ENCODE measurements around the gene GIPR.
A peak's percentile ranks its signal among the peaks of the same experiment; 100 is the strongest.
"Not testable (repeated sequence)": the region's sequence is repeated elsewhere in the genome, so short reads cannot be mapped to it uniquely, and the experiment has no call there.

GIPR gene

GRCh38 chr19:45645631-45646344 is 22.2 kb upstream of the GIPR start:
- peak; percentile 90 for DNase-seq

- DNase-seq = no peak
Observed at GRCh38 chr19:45646345-45646698, 21.7 kb upstream of the GIPR start.

DNA sequence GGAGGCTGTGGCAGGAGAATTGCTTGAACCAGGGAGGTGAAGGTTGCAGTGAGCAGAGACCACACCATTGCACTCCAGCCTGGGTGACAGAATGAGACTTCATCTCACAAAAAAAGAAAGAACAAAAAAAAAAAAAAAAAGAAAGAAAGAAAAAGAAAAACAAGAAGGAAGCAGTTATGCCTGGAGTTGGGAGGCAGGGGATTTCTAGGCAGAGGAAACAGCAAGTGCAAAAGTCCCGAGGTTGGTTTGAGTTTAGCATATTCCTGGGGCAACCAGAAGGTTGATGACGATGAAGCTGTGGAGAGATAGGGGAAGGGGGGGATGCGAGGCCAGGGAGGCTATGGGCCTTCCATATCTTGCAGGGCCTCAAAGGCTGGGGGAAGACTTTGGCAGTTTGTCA is 17.3 kb upstream of the GIPR start:
- DNase-seq = no peak

GRCh38 chr19:45653634-45654033 is 14.4 kb upstream of the GIPR start:
- no peak for DNase-seq

DNA sequence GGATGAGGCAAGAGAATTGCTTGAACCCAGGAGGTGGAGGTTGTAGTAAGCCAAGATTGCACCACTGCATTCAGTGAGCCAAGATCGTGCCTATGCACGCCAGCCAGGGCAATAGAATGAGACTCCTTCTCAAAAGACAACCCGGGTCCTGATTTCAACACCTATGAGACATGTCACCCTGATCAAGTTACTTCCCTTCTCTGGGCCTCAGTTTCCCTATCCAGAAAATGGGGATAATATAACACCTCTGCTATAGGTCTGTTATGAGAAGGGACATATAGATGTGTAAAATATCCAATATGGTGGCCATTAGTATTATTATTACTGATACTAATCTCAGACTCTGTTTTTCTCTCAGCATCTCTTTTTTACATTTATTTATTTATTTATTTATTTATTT is 12.9 kb upstream of the GIPR start:
- no peak for DNase-seq

GRCh38 chr19:45657520-45658167 is 10.4 kb upstream of the GIPR start:
- DNase-seq = no peak

DNA sequence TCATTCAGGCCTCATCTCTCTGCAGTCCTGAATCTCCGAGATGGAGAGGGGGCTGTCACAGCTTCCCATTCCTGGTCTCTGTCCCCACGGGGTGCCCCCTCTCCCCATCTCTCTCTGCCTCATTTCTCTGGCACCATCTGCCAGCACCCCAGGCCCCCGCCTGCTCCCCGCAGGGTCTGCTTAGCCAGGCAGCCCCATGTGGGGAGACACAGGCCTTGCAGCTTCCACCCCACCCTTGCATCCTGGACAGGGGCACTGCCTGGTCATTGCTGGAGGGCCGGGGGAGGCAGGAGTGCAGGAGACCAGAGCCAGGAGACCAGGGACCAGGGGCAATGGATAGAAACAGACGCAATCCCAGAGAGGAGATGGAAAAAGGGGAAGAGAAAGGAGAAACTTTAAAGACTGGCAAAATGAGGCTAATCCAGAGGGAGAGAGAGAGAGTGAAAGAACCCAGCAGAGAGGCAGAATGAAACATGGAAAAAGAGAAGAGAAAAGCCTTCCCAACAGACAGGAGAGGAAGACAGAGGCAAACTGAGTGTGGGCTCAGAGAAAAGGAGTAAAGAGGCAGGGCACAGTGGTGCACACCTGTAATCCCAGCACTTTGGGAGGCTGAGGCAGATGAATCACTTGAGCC is 8.8 kb upstream of the GIPR start:
- no peak for DNase-seq

DNA sequence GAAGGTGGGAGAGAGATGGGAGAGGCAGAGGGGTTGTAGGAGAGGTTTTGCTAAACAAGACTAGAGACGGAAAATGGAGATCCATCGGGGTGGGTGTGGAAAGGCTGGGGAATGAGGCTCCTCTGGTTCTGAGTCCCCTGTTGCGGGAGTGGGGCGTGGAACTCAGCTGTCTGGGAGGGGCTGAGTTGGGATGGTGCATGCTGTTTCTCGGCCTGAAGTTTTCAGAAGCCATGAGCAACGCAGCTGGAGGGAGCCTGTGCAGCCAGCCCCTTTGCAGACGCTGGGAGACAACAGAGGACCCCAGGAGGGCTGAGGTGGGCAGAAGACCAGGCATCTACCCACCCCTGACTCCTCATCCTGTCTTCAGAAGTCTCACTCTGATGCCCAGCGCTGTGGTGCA is 7.4 kb upstream of the GIPR start:
- DNase-seq = no peak

DNA sequence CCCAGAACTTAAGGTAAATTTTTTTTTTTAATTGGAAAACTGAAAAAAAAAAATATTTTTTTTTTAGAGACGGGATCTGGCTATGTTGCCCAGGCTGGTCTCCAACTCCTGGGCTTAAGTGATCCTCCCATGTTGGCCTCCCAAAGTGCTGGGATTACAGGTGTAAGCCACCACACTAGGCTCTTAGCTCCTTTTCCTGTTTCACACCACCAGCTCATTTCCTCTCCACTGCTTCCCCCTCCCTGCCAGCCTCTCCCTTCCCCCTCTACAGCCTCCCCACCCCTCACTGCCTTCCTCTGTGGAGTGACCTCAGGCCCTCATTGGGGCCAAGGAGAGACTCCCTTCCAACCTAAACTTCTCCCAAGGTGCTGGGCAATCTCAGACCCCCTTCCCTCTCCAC is 4.2 kb upstream of the GIPR start:
- no peak for DNase-seq

- no peak for DNase-seq
Observed at GRCh38 chr19:45664575-45664974, 3.4 kb upstream of the GIPR start.

- no peak for DNase-seq
Observed at GRCh38 chr19:45668342-45668871, 386 bp downstream of the GIPR start.

- peak; percentile 75 for DNase-seq
Observed at GRCh38 chr19:45670670-45671453, 2.8 kb downstream of the GIPR start.

- peak; percentile 16 for DNase-seq
Observed at GRCh38 chr19:45674946-45675345, 6.9 kb downstream of the GIPR start.

GRCh38 chr19:45676851-45677263 is 8.8 kb downstream of the GIPR start:
- DNase-seq = no peak

DNA sequence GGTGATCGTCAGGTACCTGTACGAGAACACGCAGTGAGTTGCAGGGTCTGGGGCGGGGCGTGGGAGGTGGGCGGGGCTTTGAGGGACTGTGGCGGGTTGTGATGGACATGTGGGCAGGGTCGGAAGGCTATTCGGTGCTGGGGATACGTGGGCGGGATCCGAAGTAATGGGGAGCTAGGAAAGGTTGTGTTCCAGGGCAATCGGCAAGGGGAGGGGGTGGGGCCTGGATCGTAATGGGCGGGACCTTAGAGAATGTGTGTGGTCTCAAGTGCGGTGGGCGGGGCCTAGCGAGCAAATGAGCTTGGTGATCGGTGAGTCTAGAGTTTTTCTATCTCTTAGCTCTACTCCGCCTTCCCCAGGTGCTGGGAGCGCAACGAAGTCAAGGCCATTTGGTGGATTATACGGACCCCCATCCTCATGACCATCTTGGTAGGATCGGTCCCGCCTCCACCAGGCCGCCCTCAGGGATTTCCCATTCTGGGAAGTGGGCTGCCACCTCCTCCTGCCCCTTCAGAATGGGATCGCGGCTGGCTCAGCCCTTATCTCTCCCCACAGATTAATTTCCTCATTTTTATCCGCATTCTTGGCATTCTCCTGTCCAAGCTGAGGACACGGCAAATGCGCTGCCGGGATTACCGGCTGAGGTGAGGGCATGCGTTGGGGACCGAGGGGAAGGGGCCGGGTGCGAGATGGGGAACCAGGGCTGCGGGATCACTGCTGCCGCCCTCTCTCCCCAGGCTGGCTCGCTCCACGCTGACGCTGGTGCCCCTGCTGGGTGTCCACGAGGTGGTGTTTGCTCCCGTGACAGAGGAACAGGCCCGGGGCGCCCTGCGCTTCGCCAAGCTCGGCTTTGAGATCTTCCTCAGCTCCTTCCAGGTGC is 9.6 kb downstream of the GIPR start:
- DNase-seq = no peak

GRCh38 chr19:45681391-45682015 is 13.5 kb downstream of the GIPR start:
- peak; percentile 69 for DNase-seq

DNA sequence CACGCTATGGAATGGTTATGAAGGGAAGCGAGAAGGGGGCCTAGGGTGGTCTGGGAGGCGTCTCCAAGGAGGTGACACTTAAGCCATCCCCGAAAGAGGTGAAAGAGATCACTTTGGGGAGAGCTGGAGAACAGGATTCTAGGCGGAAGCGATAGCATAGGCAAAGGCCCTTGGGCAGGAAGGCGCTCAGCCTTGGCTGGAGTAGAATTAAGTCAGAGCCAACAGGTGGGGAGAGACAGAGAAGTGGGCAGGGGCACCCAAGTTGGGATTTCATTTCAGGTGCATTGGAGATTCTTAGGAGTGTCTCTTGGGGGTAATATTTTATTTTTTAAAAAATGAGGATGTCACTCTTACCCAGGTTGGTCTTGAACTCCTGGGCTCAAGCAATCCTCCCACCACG is 14.1 kb downstream of the GIPR start:
- DNase-seq = no peak

DNA sequence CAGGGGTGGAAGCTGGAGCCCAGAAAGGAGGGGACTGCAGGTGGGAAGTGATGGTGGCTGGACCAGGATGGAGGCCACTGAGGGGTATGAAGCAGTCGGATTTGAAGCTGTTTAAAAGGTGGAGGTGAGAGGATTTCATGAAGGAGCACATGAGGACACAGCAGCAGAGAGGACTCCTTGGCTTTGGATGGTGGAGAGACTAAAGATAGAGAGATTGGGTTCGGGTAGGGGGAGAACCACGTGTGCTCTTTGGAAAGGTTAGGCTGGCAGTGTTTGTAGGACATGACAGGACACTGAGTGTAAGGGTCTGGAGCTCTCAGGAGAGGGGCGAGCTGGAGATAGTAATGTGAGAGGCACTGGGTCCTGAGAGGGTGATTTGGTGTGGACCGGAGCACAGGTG is 14.9 kb downstream of the GIPR start:
- DNase-seq = no peak

DNA sequence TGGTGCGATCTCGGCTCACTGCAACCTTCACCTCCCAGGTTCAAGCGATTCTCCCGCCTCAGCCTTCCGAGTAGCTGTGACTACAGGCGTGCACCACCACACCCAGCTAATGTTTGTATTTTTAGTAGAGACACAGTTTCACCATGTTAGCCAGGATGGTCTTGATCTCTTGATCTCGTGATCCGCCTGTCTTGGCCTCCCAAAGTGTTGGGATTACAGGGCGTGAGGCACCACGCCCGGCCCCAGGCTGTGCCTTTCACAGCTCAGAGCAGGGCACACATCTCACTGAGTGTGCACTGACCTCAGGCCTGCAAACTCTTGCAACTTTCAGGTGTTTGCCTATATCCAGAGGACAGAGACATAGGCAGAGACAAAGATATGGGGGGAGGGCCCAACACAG is 17.0 kb downstream of the GIPR start:
- DNase-seq = not testable (repeated sequence)

DNA sequence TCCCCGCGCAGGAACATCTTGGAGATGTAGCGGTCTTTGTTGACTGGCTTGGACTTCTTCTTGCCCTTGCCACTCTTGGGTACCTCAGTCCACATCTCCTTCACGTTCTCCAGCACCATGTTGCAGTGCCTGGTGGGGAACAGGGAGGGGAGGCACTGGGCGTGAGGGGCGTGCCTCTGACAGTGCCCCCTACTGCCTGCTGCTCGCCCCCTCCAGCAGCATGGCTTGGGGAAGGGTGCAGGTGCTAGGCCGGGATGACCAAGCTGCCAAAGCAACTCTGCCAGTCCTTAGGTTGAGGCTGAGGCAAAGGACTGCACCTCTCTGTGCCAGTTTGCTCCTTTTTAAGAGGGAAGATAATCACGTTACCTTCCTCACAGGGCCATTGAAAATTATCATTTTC is 19.6 kb downstream of the GIPR start:
- DNase-seq = no peak

DNA sequence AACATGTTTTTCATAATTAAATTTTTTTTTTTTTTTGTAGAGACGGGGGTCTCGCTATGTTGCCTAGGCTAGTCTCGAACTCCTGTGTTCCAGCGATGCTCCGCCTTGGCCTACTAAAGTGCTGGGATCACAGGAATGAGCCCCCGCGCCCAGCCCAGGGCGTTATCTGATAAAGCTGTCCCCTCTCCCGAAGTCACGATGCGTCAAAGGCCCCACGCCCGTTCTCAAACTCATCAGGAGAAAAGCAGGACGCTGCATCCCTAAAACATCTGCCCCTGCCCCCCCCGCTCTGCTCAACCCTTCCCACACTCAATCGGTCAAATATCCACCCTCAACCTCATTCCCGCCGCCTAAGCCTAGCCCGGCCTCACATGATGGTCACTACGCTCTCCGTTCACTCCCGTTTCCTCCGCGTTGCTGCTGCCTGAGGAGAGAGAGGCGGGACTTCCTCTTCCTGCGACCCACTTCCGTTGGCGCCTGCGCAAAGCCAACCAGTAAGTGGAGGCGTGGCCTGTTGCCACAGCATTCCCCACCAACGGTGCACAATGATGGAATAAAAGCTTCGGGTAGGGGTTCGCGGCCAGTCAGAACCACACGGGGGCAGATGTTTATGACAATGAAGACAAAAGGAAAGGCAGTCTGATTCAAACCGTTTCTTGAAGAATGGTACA is 23.6 kb downstream of the GIPR start, which contains the start of gene SNRPD2:
SNRPD2 (minus strand) TSS at position 438 of the 671 bp plus-strand sequence; CDS start at position 373, 65 bp downstream.
- peak; percentile 91 for DNase-seq

Measured in NCI-H345 (cell line).